Fibroblast of villous mesenchyme (primary cell): Measurements from ENCODE around the gene DBNDD2. TPM values are rescaled to one million over a fixed set of nuclear protein-coding genes. Genes with fewer than 3 reads are reported as not detected.

ENCODE experiments used
- DNase-seq: peaks from one replicate; pipeline ENCODE4 v3.0.0-alpha.2; 2010; ENCODE audit warnings: low read depth
- H3K4me3 ChIP-seq: 2 replicates; pipeline ENCODE4 v1.5.1; 2011; ENCODE audit warnings: low read depth, mild to moderate bottlenecking, low read length
- CTCF ChIP-seq: IDR thresholded peaks from 2 replicates; pipeline ENCODE4 v1.5.1; 2012; ENCODE audit warnings: low read depth, mild to moderate bottlenecking, low read length; ENCODE audit not compliant: insufficient read depth
- total RNA-seq: library from RNA; depleted of rRNA; stranded (reverse); fragments of >200 nt; gene quantifications from 2 replicates; pipeline ENCODE4 v1.2.3, GENCODE V29; 2012

DBNDD2 gene
- total RNA-seq, 1 donor, result 9.9 TPM

GRCh38 chr20:45363611-45364492 lies 44.2 kb upstream of the DBNDD2 start:
- no peak for DNase-seq
- no peak for TF ChIP-seq CTCF
- H3K4me3 ChIP-seq, result peak overlapping the region; percentile 79

GRCh38 chr20:45365444-45365970 lies 42.6 kb upstream of the DBNDD2 start:
- H3K4me3 ChIP-seq, result no peak overlapping the region
- DNase-seq, result no peak
- TF ChIP-seq CTCF, result no peak

GRCh38 chr20:45366192-45366591 lies 41.9 kb upstream of the DBNDD2 start:
- no peak for DNase-seq
- no peak for TF ChIP-seq CTCF
- H3K4me3 ChIP-seq, result no peak overlapping the region

- no peak overlapping the region for H3K4me3 ChIP-seq
- no peak for DNase-seq
- no peak for TF ChIP-seq CTCF
These were observed 41.5 kb upstream of the DBNDD2 start for GRCh38 chr20:45366631-45367030.

GRCh38 chr20:45367126-45367525 lies 41.0 kb upstream of the DBNDD2 start:
- DNase-seq, result no peak
- no peak for TF ChIP-seq CTCF
- no peak overlapping the region for H3K4me3 ChIP-seq

GRCh38 chr20:45368221-45368980 lies 39.7 kb upstream of the DBNDD2 start:
- TF ChIP-seq CTCF, result no peak
- DNase-seq, result no peak
- H3K4me3 ChIP-seq, result no peak overlapping the region
